ENCODE data around the gene PLCG1.

GRCh38 chr20:41166201-41167117, 29.1 kb downstream of the PLCG1 start:
- TF ChIP-seq CTCF (IDR thresholded peaks at IDR 0.05; ENCODE audit: extremely low read depth in 1 of 2, insufficient read depth in 1 of 2, low read depth in 1 of 2, low read length in 2 of 2) = no peak
- TF ChIP-seq POLR2AphosphoS5 (IDR thresholded peaks at IDR 0.05; ENCODE audit: insufficient read depth, low read depth, low read length) = no peak
- TF ChIP-seq JUN (IDR thresholded peaks at IDR 0.05; ENCODE audit: borderline replicate concordance, insufficient read depth, insufficient read length, low read depth) = no peak
- no peak for TF ChIP-seq POLR2A (IDR thresholded peaks at IDR 0.05; ENCODE audit: low read depth, low read length)
- no peak for TF ChIP-seq EZH2 (IDR thresholded peaks at IDR 0.05; ENCODE audit: borderline replicate concordance, low read depth, low read length, severe bottlenecking)
- no peak for TF ChIP-seq FOS (IDR thresholded peaks at IDR 0.05; ENCODE audit: borderline replicate concordance, insufficient read depth, low read length)
- TF ChIP-seq MYC (IDR thresholded peaks at IDR 0.05; ENCODE audit: low read depth, low read length) = no peak
- TF ChIP-seq MAX (IDR thresholded peaks at IDR 0.05; ENCODE audit: insufficient read depth, insufficient read length) = no peak
- no peak for TF ChIP-seq GATA2 (IDR thresholded peaks at IDR 0.05; ENCODE audit: insufficient read depth, insufficient read length, low read depth, low read length)

Measured in endothelial cell of umbilical vein (primary cell).